ENCODE measurements around the gene SPATA20.

The SPATA20 gene

DNA sequence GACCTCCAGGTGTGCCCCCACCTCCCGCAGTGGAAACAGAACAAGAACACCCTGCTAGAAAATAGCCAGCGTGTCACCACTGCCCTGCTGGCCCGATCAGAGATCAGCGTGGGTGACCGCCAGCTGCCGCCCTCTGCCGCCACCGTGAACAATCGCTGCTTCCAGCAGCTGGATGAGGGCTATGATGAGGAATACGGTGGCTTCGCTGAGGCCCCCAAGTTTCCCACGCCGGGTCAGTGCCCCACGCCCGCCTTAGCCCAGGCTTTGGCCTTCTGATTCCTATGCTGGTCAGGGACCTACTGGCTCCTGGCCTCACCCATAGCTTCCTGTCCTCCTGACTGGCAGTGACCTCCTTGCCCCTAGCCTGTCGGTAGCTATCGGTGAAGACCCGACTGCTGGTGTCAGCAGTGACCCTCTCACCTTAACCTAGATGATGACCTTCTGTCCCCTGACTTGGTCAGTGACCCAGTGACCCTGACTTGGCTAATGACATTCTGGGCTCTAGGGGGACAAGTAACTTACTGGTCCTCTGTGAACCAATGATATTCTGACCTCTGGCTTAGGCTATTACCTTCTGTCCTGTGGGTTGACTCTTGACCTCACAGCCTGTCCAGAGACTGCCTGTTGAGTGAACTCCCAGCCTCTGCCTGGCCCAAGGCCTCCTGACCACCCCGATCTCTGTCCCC lies 2.4 kb downstream of the SPATA20 start:
- H4K20me1 ChIP-seq (ENCODE audit: insufficient read depth, low read length): no peaks in the 10 kb centered on the region
- no peak overlapping the region for H3K9ac ChIP-seq (ENCODE audit: low read length)
- H3K4me3 ChIP-seq (ENCODE audit: low read length): no peak overlapping the region
- H3K79me2 ChIP-seq (ENCODE audit: low read length): no peaks in the 10 kb centered on the region
- TF ChIP-seq CTCF (IDR thresholded peaks at IDR 0.05; ENCODE audit: low read depth, low read length) (no peak), EZH2phosphoT487 (IDR thresholded peaks at IDR 0.05; ENCODE audit: low read depth) (no peak)
- H3K4me2 ChIP-seq (ENCODE audit: low read length): no peak overlapping the region
- H3K36me3 ChIP-seq (replicated peaks; ENCODE audit: low read depth, low read length): no peaks in the 10 kb centered on the region
- H3K9me3 ChIP-seq (ENCODE audit: insufficient read depth, low read length): no peaks in the 10 kb centered on the region
- H2AFZ ChIP-seq (ENCODE audit: low read depth, low read length): no peak overlapping the region
- H3K27ac ChIP-seq (ENCODE audit: low read length): no peak overlapping the region
- peaks cover 17% of the 10 kb centered on the region for H3K4me1 ChIP-seq (ENCODE audit: low read length)
- peaks cover 9% of the 10 kb centered on the region; the same call in 1 of the 2 replicates for H3K27me3 ChIP-seq (ENCODE audit: low read depth, low read length)

DNA sequence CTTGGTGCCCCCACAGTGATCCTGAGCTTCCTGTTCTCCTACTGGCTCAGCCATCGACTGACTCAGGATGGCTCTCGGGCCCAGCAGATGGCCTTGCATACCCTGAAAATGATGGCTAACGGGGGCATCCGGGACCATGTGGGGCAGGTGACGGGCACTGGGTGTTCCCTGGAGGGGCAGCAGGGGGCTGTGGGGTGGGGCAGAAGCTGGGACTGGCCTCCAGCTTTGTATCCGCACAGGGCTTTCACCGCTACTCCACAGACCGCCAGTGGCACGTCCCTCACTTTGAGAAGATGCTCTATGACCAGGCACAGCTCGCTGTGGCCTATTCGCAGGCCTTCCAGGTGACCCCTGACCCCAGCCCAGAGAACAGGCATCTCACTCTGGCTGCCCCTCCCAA lies 3.0 kb downstream of the SPATA20 start:
- no peaks in the 10 kb centered on the region for H4K20me1 ChIP-seq (ENCODE audit: insufficient read depth, low read length)
- no peak overlapping the region for H2AFZ ChIP-seq (ENCODE audit: low read depth, low read length)
- TF ChIP-seq EZH2phosphoT487 (IDR thresholded peaks at IDR 0.05; ENCODE audit: low read depth) (no peak), CTCF (IDR thresholded peaks at IDR 0.05; ENCODE audit: low read depth, low read length) (no peak)
- no peaks in the 10 kb centered on the region for H3K9me3 ChIP-seq (ENCODE audit: insufficient read depth, low read length)
- H3K4me3 ChIP-seq (ENCODE audit: low read length): no peak overlapping the region
- H3K9ac ChIP-seq (ENCODE audit: low read length): no peak overlapping the region
- H3K27ac ChIP-seq (ENCODE audit: low read length): no peak overlapping the region
- no peaks in the 10 kb centered on the region for H3K36me3 ChIP-seq (replicated peaks; ENCODE audit: low read depth, low read length)
- no peaks in the 10 kb centered on the region for H3K79me2 ChIP-seq (ENCODE audit: low read length)
- H3K4me2 ChIP-seq (ENCODE audit: low read length): no peak overlapping the region
- H3K4me1 ChIP-seq (ENCODE audit: low read length): peaks cover 17% of the 10 kb centered on the region
- peaks cover 6% of the 10 kb centered on the region; the same call in 1 of the 2 replicates for H3K27me3 ChIP-seq (ENCODE audit: low read depth, low read length)

DNA sequence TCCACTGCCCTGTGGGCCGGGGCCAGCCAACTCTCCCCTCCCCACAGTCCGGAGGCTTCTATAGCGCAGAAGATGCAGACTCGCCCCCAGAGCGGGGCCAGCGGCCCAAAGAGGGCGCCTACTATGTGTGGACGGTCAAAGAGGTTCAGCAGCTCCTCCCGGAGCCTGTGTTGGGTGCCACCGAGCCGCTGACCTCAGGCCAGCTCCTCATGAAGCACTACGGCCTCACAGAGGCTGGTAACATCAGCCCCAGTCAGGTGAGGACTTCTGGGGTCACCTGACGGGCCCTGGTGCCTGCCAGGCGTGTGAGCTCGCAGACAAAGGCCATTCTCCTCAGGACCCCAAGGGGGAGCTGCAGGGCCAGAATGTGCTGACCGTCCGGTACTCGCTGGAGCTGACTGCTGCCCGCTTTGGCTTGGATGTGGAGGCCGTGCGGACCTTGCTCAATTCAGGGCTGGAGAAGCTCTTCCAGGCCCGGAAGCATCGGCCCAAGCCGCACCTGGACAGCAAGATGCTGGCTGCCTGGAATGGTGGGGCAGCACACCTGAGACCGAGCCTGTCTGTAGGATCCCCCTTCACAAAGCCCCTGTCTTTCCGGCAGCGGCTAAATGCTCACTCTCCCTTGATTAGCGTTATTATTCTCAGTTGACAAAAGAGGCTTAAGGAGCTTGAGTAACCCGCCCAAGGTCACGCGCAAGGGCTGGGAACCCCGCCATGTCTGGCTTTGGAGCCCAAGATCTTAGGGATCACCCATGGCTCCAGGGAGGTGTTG lies 3.9 kb downstream of the SPATA20 start:
- Histone ChIP-seq H3K36me3 (replicated peaks; ENCODE audit: low read depth, low read length) (no peaks in the 10 kb centered on the region), H3K4me3 (ENCODE audit: low read length) (no peak overlapping the region), H3K4me2 (ENCODE audit: low read length) (peak overlapping the region; percentile 12; the same call in 1 of the 2 replicates), H2AFZ (ENCODE audit: low read depth, low read length) (no peak overlapping the region), H3K9ac (ENCODE audit: low read length) (no peak overlapping the region), H4K20me1 (ENCODE audit: insufficient read depth, low read length) (no peaks in the 10 kb centered on the region), H3K27ac (ENCODE audit: low read length) (no peak overlapping the region), H3K9me3 (ENCODE audit: insufficient read depth, low read length) (no peaks in the 10 kb centered on the region), H3K4me1 (ENCODE audit: low read length) (peaks cover 17% of the 10 kb centered on the region), H3K79me2 (ENCODE audit: low read length) (no peaks in the 10 kb centered on the region), H3K27me3 (ENCODE audit: low read depth, low read length) (peaks cover 6% of the 10 kb centered on the region; the same call in 1 of the 2 replicates)
- no peak for TF ChIP-seq EZH2phosphoT487 (IDR thresholded peaks at IDR 0.05; ENCODE audit: low read depth)
- TF ChIP-seq CTCF (IDR thresholded peaks at IDR 0.05; ENCODE audit: low read depth, low read length): peak; percentile 47

DNA sequence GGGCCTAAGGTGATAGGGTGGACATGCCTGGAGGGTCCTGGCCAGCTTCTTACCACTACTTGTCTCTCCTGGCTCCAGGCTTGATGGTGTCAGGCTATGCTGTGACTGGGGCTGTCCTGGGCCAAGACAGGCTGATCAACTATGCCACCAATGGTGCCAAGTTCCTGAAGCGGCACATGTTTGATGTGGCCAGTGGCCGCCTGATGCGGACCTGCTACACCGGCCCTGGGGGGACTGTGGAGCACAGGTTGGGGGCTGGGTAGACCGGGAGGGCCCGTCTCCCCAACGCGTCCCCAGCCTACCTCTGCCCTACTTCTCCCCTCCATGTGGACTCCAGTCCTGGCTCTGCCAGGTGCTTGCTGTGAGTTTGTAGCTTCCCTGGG lies 4.5 kb downstream of the SPATA20 start:
- H3K9me3 ChIP-seq (ENCODE audit: insufficient read depth, low read length): no peaks in the 10 kb centered on the region
- H4K20me1 ChIP-seq (ENCODE audit: insufficient read depth, low read length): no peaks in the 10 kb centered on the region
- TF ChIP-seq CTCF (IDR thresholded peaks at IDR 0.05; ENCODE audit: low read depth, low read length) (no peak), EZH2phosphoT487 (IDR thresholded peaks at IDR 0.05; ENCODE audit: low read depth) (no peak)
- peaks cover under 1% of the 10 kb centered on the region; the same call in 1 of the 2 replicates for H3K27me3 ChIP-seq (ENCODE audit: low read depth, low read length)
- H3K79me2 ChIP-seq (ENCODE audit: low read length): no peaks in the 10 kb centered on the region
- no peak overlapping the region for H2AFZ ChIP-seq (ENCODE audit: low read depth, low read length)
- no peaks in the 10 kb centered on the region for H3K36me3 ChIP-seq (replicated peaks; ENCODE audit: low read depth, low read length)
- peak overlapping the region; percentile 12; the same call in 1 of the 2 replicates for H3K4me2 ChIP-seq (ENCODE audit: low read length)
- peaks cover 17% of the 10 kb centered on the region for H3K4me1 ChIP-seq (ENCODE audit: low read length)
- no peak overlapping the region for H3K9ac ChIP-seq (ENCODE audit: low read length)
- H3K27ac ChIP-seq (ENCODE audit: low read length): no peak overlapping the region
- no peak overlapping the region for H3K4me3 ChIP-seq (ENCODE audit: low read length)

Data from OCI-LY3 (cell line).